ENCODE results near the gene CD8B. TPM values are rescaled to one million over a fixed set of nuclear protein-coding genes. Genes with fewer than 3 reads are reported as not detected.
A peak's percentile ranks its signal among the peaks of the same experiment; 100 is the strongest.

Gene CD8B
- total RNA-seq, 6 experiments from 2014 or later, result 0.25 to 0.68 (median 0.27) TPM; not detected in 3

DNA sequence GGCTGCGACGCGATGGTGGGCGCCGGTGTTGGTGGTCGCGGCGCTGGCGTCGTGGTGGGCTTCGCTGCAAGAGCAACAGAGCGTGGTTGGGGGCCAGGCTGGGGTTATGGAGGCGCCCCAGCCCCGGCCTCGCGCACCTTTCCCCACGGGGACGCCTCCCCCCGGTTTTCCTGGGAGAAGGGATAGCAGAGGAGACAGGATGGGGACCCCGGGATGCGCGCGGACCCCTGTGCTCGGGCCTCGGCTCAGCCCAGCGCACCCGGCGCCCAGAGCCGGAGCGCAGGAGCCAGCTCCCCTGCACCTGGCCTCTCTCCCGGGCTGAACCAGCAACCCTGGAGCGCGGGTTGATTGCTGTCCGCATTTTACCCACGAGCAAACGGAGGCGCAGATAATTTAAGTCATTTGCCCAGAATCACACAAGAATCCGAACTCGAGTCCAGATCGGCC, 72.0 kb downstream of the CD8B start:
- intact Hi-C loops (cut with DNase I), result no loop called here
- peak overlapping the region in 1 of 3 donors; percentile 24 for H3K4me3 ChIP-seq

DNA sequence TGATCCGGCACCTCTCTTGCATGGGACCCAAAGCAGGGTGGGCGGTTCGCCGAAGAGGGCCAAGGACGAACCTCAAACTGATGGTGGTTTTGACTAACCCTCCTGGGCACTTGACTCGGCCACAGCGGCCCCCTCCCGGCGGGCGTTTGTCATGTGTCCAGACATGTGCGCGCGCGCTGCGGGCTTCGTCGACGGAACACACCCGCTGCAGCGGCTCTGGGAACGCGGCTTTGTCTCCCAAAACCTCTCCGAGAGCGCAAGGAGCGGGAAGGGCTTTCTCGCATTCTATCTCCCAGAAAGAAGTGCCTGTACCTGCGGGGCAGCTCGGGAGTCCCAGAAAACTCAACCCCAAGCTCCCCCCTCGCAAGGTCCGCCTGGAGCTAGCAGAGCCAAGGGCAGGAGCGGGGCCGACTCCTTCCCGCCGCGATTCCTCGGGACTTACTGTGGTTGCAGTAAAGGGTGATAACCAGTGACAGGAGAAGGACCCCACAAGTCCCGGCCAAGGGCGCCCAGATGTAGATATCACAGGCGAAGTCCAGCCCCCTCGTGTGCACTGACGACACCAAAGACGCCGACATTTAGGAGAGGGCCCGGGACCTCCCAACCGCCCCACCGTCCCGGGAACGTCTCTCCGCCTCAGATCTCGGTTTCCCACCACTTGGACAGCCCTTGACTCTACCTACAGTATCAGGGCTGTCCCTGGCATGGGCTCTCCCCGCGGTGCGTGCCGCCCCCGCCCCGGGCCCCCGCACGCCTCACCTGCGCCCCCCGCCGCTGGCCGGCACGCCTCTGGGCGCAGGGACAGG, 72.6 kb downstream of the CD8B start:
- peak in 1 of 4 donors; percentile 15 for ATAC-seq
- H3K9me3 ChIP-seq, result no peaks in the 10 kb centered on the region
- no peak for TF ChIP-seq POLR2A (IDR thresholded peaks at IDR 0.05)
- TF ChIP-seq, protein P1, sequence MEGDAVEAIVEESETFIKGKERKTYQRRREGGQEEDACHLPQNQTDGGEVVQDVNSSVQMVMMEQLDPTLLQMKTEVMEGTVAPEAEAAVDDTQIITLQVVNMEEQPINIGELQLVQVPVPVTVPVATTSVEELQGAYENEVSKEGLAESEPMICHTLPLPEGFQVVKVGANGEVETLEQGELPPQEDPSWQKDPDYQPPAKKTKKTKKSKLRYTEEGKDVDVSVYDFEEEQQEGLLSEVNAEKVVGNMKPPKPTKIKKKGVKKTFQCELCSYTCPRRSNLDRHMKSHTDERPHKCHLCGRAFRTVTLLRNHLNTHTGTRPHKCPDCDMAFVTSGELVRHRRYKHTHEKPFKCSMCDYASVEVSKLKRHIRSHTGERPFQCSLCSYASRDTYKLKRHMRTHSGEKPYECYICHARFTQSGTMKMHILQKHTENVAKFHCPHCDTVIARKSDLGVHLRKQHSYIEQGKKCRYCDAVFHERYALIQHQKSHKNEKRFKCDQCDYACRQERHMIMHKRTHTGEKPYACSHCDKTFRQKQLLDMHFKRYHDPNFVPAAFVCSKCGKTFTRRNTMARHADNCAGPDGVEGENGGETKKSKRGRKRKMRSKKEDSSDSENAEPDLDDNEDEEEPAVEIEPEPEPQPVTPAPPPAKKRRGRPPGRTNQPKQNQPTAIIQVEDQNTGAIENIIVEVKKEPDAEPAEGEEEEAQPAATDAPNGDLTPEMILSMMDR (IDR thresholded peaks at IDR 0.05), result no peak
- H3K27me3 ChIP-seq, result peaks cover 0 to 24% of the 10 kb centered on the region in 2 donors
- no peak for DNase-seq
- no peaks in the 10 kb centered on the region for H3K36me3 ChIP-seq
- H3K4me3 ChIP-seq, result no peak overlapping the region
- peaks cover 0 to 26% (median 0%) of the 10 kb centered on the region in 4 donors for H3K4me1 ChIP-seq
- no peak overlapping the region for H3K27ac ChIP-seq
- intact Hi-C loops (cut with DNase I), result no loop called here
- WGBS (ENCODE audit: insufficient coverage, low coverage, low lambda C conversion rate, missing lambda C conversion rate), result 8% methylated on average over 26 of the region's 64 CpGs

More for the DNA sequence above, 72.0 kb downstream of the CD8B start:
- no peak for DNase-seq
- Histone ChIP-seq H3K4me1 (peaks cover 0 to 26% (median 0%) of the 10 kb centered on the region in 4 donors), H3K36me3 (no peaks in the 10 kb centered on the region), H3K9me3 (no peaks in the 10 kb centered on the region), H3K27me3 (peaks cover 0 to 24% of the 10 kb centered on the region in 2 donors), H3K27ac (no peak overlapping the region)
- TF ChIP-seq, protein P1 (IDR thresholded peaks at IDR 0.05), result no peak
- no peak for TF ChIP-seq POLR2A (IDR thresholded peaks at IDR 0.05)
- 7% methylated on average over 3 of the region's 40 CpGs for WGBS (ENCODE audit: insufficient coverage, low coverage, low lambda C conversion rate, missing lambda C conversion rate)
- ATAC-seq, result no peak

DNA sequence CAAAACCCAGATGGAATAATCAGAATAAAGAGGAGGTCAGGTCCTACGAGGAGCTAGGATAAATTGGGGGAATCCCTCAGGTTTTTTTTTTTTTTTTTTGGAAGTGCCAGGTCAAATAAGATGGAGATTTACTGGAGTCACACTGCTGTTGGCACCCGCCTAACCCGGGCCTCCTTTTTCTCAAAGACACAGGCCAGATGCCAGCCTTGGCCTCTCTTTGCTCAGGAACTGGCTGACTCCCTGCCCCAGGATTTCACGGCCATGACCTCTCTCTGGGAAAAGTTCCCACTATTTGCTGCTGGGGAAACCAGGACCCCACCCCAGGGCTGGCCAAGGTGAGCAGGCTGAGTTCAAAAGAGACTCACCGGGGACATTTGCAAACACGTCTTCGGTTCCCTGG, 73.5 kb downstream of the CD8B start:
- no peaks in the 10 kb centered on the region for H3K36me3 ChIP-seq

DNA sequence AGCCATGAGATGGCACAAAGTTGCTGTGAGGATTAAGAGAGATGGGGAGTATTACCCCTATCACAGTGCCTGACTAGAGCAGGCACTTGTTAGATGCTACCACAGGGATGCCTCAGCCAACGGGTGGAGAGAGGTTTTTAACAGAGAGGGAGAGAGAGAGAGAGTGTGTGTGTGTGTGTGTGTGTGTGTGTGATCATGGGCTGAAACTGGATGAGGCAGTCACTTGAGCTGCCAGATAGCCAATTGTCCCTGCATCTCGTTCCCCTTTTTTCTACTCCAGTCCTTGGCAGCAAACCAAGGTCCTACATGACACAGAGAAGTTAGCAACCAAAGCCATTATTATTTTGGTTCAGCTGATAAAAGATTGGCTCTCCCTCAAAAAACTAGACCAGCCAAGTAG, 74.0 kb downstream of the CD8B start:
- H3K4me3 ChIP-seq, result no peak overlapping the region
- DNase-seq, result no peak
- no peaks in the 10 kb centered on the region for H3K36me3 ChIP-seq
- intact Hi-C loops (cut with DNase I), result no loop called here
- 8% methylated on average over 2 of the region's 2 CpGs for WGBS (ENCODE audit: insufficient coverage, low coverage, low lambda C conversion rate, missing lambda C conversion rate)
- peak in 3 of 4 donors; percentile 32 to 62 (median 42) for ATAC-seq
- H3K4me1 ChIP-seq, result peaks cover 0 to 26% (median 0%) of the 10 kb centered on the region in 4 donors
- peaks cover 0 to 24% of the 10 kb centered on the region in 2 donors for H3K27me3 ChIP-seq
- TF ChIP-seq, protein P1 (IDR thresholded peaks at IDR 0.05), result no peak
- no peak for TF ChIP-seq POLR2A (IDR thresholded peaks at IDR 0.05)
- H3K9me3 ChIP-seq, result no peaks in the 10 kb centered on the region
- H3K27ac ChIP-seq, result no peak overlapping the region

More for the DNA sequence above, 73.5 kb downstream of the CD8B start:
- WGBS (ENCODE audit: insufficient coverage, low coverage, low lambda C conversion rate, missing lambda C conversion rate), result 35% methylated on average over 6 of the region's 7 CpGs
- ATAC-seq (no peak), DNase-seq (no peak)
- Histone ChIP-seq H3K27ac (no peak overlapping the region), H3K4me3 (no peak overlapping the region), H3K4me1 (peaks cover 0 to 26% (median 0%) of the 10 kb centered on the region in 4 donors), H3K9me3 (no peaks in the 10 kb centered on the region), H3K27me3 (peaks cover 0 to 24% of the 10 kb centered on the region in 2 donors)
- TF ChIP-seq POLR2A (IDR thresholded peaks at IDR 0.05), result no peak
- TF ChIP-seq, protein P1 (IDR thresholded peaks at IDR 0.05), result no peak
- intact Hi-C loops (cut with DNase I), result no loop called here

Measured in right lobe of liver (tissue), 6 donors.